HUES64 (cell line): ENCODE measurements around the gene CFAP54.

ENCODE experiments used
- H3K27ac ChIP-seq: 2 replicates; pipeline ENCODE4 v1.7.0; 2013; ENCODE audit warnings: low read depth, low read length, inconsistent platforms
- H3K27me3 ChIP-seq: 2 replicates; pipeline ENCODE4 v1.6.1; 2013; ENCODE audit warnings: mild to moderate bottlenecking, low read length; ENCODE audit not compliant: insufficient read depth
- H3K36me3 ChIP-seq: 2 replicates; pipeline ENCODE4 v1.6.1; 2013; ENCODE audit warnings: mild to moderate bottlenecking, low read length; ENCODE audit not compliant: insufficient read depth
- H3K4me1 ChIP-seq: 2 replicates; pipeline ENCODE4 v1.6.1; 2013; ENCODE audit warnings: mild to moderate bottlenecking, low read length, moderate library complexity; ENCODE audit not compliant: insufficient read depth
- H3K4me3 ChIP-seq: 2 replicates; pipeline ENCODE4 v1.5.1; 2013; ENCODE audit warnings: mild to moderate bottlenecking, low read length, moderate library complexity
- H3K9ac ChIP-seq: 2 replicates; pipeline ENCODE4 v1.6.1; 2013; ENCODE audit warnings: mild to moderate bottlenecking, low read depth, low read length
- H3K9me3 ChIP-seq: 2 replicates; pipeline ENCODE4 v1.6.1; 2013; ENCODE audit warnings: low read depth, low read length; ENCODE audit not compliant: insufficient read depth
- WGBS: fragments of 150-250, 120-280 bp; methylation state at CpG from one replicate; pipeline ENCODE4 v1.1.7; 2013; ENCODE audit warnings: missing lambda C conversion rate; 5-methylcytosine and 5-hydroxymethylcytosine counted together

CFAP54 gene

GRCh38 chr12:96810057-96810456, 320.7 kb downstream of the CFAP54 start:
- H3K9ac ChIP-seq = no peak overlapping the region
- H3K4me3 ChIP-seq = no peak overlapping the region
- H3K27ac ChIP-seq = no peak overlapping the region
- H3K4me1 ChIP-seq = peaks cover 6% of the 10 kb centered on the region; the same call in 1 of the 2 replicates
- H3K36me3 ChIP-seq = no peaks in the 10 kb centered on the region
- H3K9me3 ChIP-seq = no peaks in the 10 kb centered on the region
- WGBS = 87% methylated on average over 1 of the region's 2 CpGs
- H3K27me3 ChIP-seq = no peaks in the 10 kb centered on the region

DNA sequence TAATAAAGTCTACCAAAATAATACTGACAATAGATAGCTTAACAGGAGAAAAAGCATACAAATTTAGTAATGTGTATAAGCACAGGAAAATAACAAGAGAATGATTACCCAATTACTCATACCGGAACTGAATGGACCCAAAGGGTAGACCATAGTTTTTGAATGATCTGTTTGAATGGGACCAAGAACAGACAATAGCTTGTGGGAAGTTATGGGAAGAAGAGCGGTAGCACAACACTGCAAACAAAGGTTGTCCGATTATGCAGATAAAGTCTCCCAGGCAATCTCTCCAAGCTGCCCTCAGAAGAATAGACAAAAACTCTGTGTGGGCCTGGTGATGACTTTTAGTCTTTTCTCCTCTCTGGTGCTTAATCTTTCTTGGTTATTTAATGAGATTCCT, 321.1 kb downstream of the CFAP54 start:
- WGBS = 89% methylated on average over 3 of the region's 3 CpGs
- Histone ChIP-seq H3K9me3 (no peaks in the 10 kb centered on the region), H3K9ac (no peak overlapping the region), H3K27me3 (no peaks in the 10 kb centered on the region), H3K4me3 (no peak overlapping the region), H3K4me1 (peaks cover 6% of the 10 kb centered on the region; the same call in 1 of the 2 replicates), H3K36me3 (no peaks in the 10 kb centered on the region), H3K27ac (no peak overlapping the region)

- no peak overlapping the region for H3K9ac ChIP-seq
- 71% methylated on average over 3 of the region's 3 CpGs for WGBS
- H3K27me3 ChIP-seq = no peaks in the 10 kb centered on the region
- no peaks in the 10 kb centered on the region for H3K36me3 ChIP-seq
- no peaks in the 10 kb centered on the region for H3K9me3 ChIP-seq
- H3K4me1 ChIP-seq = peaks cover 6% of the 10 kb centered on the region; the same call in 1 of the 2 replicates
- H3K4me3 ChIP-seq = no peak overlapping the region
- H3K27ac ChIP-seq = no peak overlapping the region
Measured at GRCh38 chr12:96811083-96811482, 321.7 kb downstream of the CFAP54 start.

DNA sequence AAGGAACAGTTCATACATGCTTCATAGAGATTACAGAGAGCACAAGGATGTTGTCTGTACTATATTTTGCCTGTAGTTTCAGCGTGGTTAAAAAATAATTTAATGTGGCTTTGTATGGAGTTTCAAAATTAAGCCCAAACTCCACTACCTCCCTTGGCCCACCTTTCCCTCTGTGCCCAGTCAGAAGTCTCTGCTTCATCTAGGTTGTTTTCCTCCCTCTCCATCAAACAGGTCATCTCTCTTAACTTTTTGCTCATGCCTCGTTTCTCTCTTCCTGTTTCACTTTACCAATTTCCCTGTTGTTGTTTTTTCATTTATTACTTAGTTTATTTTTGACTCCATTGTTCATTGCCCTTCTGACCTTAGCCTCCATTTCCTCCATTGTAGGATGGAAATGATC, 322.8 kb downstream of the CFAP54 start:
- no peak overlapping the region for H3K9ac ChIP-seq
- no peak overlapping the region for H3K27ac ChIP-seq
- no peaks in the 10 kb centered on the region for H3K9me3 ChIP-seq
- H3K36me3 ChIP-seq = no peaks in the 10 kb centered on the region
- H3K4me3 ChIP-seq = no peak overlapping the region
- 80% methylated on average over 1 of the region's 2 CpGs for WGBS
- no peaks in the 10 kb centered on the region for H3K27me3 ChIP-seq
- H3K4me1 ChIP-seq = peaks cover 6% of the 10 kb centered on the region; the same call in 1 of the 2 replicates

DNA sequence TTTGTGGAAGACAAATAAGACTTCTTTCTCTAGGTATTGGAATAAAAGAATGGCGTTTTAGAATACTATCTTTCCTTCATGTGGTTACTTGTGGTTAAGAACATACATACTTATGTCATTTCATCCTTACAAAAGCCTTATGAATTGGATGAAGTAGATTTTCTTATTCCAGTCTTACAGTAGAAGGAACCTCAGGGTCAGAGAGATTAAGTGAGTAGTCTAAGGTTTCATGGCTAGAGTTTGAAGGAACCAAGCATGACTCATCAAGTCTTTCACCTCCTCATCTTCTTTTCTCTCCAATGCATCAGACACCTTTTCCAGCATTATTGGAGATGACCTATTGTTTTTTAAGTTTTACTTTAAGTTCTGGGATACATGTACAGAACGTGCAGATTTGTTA, 324.8 kb downstream of the CFAP54 start:
- Histone ChIP-seq H3K9me3 (no peaks in the 10 kb centered on the region), H3K4me3 (no peak overlapping the region), H3K36me3 (no peaks in the 10 kb centered on the region), H3K27me3 (no peaks in the 10 kb centered on the region), H3K27ac (no peak overlapping the region), H3K9ac (no peak overlapping the region), H3K4me1 (peaks cover 6% of the 10 kb centered on the region; the same call in 1 of the 2 replicates)
- 95% methylated on average over 1 of the region's 2 CpGs for WGBS

DNA sequence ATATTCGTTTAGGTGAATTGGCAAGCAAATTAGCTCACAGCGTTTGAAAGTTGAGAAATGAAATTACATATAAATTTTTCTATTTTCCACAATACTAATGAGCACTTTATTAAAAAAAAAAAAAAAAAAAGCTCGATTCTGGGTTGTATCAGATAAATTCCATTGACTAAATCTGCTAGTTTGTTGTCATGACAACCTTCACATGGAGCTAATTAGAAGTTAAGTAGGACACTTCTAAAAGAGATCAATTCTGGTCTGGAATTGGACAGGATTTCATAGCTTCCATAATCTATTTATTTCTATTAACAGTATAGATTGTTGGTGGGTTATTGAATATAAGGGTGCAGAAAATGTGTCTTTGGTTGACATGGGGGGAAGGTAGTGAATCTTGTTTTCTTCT, 332.2 kb downstream of the CFAP54 start:
- H3K27me3 ChIP-seq = no peaks in the 10 kb centered on the region
- H3K4me1 ChIP-seq = no peaks in the 10 kb centered on the region
- WGBS = 100% methylated on average over 2 of the region's 3 CpGs
- H3K36me3 ChIP-seq = no peaks in the 10 kb centered on the region
- H3K9me3 ChIP-seq = no peaks in the 10 kb centered on the region
- no peak overlapping the region for H3K27ac ChIP-seq
- no peak overlapping the region for H3K9ac ChIP-seq
- H3K4me3 ChIP-seq = no peak overlapping the region

GRCh38 chr12:96822641-96823040, 333.3 kb downstream of the CFAP54 start:
- no peaks in the 10 kb centered on the region for H3K4me1 ChIP-seq
- no peaks in the 10 kb centered on the region for H3K27me3 ChIP-seq
- no peak overlapping the region for H3K4me3 ChIP-seq
- H3K9ac ChIP-seq = no peak overlapping the region
- no peak overlapping the region for H3K27ac ChIP-seq
- H3K36me3 ChIP-seq = no peaks in the 10 kb centered on the region
- H3K9me3 ChIP-seq = no peaks in the 10 kb centered on the region
- 90% methylated on average over 1 of the region's 1 CpG for WGBS

DNA sequence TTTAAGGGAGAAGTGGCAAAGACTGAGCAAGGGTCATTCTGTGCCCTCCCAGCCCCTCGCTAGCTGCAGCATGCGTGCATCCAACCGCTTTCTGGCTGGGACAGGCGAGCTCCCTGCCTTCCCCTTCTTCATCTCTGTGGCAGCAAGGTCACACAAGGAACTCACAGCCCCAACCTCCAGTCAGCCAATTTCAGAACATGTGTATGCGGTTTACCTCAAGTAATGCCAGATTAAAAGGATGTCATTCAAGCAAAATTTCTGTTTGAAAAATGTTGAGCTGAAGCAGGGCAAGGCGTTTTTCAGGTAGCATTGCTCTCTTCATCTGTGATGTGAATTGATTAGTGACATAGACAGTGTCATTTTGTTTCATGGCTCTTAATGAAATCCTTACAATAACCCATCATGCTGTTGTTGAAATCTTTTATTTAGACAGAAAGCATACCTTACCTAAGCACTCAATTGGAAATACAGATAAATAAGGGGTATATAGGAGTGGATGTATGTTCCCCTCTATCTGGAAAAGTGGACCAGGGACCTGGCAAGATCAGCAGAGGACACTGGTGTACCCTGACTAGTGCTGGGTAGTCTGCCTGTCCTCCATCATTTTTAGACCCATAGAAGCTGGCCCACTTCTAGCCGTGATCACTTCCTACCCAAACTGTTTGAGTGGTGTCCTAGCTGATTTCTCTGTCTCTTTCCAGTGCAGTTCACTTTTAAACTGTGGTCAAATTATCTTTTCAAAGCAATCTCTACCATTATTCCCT, 334.9 kb downstream of the CFAP54 start:
- Histone ChIP-seq H3K36me3 (no peaks in the 10 kb centered on the region), H3K4me3 (no peak overlapping the region), H3K4me1 (no peaks in the 10 kb centered on the region), H3K9ac (no peak overlapping the region), H3K9me3 (no peaks in the 10 kb centered on the region), H3K27ac (no peak overlapping the region), H3K27me3 (no peaks in the 10 kb centered on the region)
- 95% methylated on average over 7 of the region's 7 CpGs for WGBS

GRCh38 chr12:96824838-96825236, 335.5 kb downstream of the CFAP54 start:
- Histone ChIP-seq H3K27me3 (no peaks in the 10 kb centered on the region), H3K4me3 (no peak overlapping the region), H3K4me1 (no peaks in the 10 kb centered on the region), H3K27ac (no peak overlapping the region), H3K36me3 (no peaks in the 10 kb centered on the region), H3K9ac (no peak overlapping the region), H3K9me3 (no peaks in the 10 kb centered on the region)
- WGBS = 97% methylated on average over 2 of the region's 2 CpGs

DNA sequence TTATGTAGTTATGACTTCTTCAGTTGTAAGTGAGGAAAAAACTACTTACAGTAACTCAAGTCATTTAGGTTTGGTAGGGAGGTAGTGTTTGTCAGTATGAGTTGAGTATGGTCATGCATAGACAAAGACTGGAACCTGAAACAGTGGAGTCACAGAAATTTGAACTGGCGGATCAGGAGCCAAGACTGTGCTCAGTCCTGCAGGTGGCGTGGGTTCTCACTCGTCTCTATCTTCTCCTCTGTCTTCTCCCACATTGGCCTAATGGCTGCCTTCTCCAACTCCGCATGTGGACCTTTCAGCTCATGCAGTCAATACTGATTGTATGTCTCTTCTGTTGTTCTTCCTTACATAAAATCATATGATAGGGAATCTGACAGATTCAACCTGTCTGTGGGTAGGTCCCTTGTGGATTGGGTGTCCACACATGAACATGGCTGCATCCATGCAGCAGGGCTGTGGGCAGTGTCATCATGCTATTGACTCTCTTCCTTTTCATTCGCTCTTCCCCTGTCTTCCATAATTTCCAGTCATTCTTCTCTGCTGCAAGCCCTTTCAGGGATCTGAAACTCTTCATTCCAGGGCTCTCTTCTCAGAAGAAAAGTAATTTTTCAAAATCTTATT, 338.9 kb downstream of the CFAP54 start:
- H3K36me3 ChIP-seq = no peaks in the 10 kb centered on the region
- no peak overlapping the region for H3K4me3 ChIP-seq
- WGBS = 94% methylated on average over 5 of the region's 5 CpGs
- H3K4me1 ChIP-seq = no peaks in the 10 kb centered on the region
- H3K27me3 ChIP-seq = no peaks in the 10 kb centered on the region
- H3K27ac ChIP-seq = no peak overlapping the region
- no peak overlapping the region for H3K9ac ChIP-seq
- no peaks in the 10 kb centered on the region for H3K9me3 ChIP-seq

GRCh38 chr12:96829354-96829753, 340.0 kb downstream of the CFAP54 start:
- WGBS = 95% methylated on average over 2 of the region's 3 CpGs
- Histone ChIP-seq H3K4me1 (no peaks in the 10 kb centered on the region), H3K9ac (no peak overlapping the region), H3K4me3 (no peak overlapping the region), H3K27ac (no peak overlapping the region), H3K9me3 (no peaks in the 10 kb centered on the region), H3K36me3 (no peaks in the 10 kb centered on the region), H3K27me3 (no peaks in the 10 kb centered on the region)
